NCI-H187 (cell line): ENCODE measurements around the gene PAX5.

Experiments
- DNase-seq, 2 experiments: peaks; one replicate each; lab custom pipeline; 2025; lab: John Stamatoyannopoulos, UW

PAX5 gene

GRCh38 chr9:36961051-36961450, 73.0 kb downstream of the PAX5 start:
- no peak for DNase-seq

GRCh38 chr9:36960575-36960955, 73.5 kb downstream of the PAX5 start:
- no peak for DNase-seq

DNA sequence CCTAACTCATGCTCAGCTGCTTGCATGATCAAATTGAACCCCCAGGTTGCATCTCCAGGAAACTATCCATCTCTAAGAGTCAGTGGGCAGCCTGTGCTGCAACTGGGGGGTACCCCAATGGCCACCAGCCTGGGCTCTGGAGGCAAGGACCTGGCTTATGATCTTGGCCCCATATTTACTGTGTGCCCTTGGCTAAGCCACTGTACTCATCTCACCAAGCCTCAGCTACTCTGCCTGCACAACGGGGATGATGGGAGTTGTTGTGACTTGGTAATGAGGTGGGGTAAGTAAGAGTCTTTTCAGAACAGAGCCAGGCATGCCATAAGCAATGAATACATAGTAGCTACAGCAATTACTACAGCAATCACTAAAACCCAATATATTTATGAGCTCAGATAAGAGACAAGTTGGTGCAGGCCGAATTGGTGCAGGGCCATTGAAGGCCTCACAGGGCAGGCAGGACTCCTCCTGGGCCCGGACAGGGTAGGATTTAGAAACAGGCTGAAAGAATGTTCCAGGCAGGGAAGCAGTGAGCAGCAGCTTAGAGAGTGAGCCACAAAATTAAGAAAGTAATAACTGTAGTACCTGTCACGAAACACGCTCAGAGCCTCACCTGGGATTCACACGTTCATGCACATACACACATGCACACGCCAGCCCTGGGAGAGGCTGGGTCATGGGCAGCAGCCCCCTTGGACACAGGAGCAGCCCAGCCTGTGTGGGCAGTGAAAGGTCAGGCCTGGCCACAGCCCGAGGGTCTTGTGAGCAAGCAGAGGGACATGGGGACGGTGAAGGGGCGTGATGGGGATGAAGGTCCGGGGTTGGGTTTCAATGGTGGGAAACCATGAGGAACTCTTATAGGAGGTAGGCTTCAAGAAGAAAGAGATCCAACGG, 74.1 kb downstream of the PAX5 start:
- DNase-seq: no peak

- no peak for DNase-seq
These were observed 77.2 kb downstream of the PAX5 start for GRCh38 chr9:36956908-36957307.

- no peak for DNase-seq
These were observed 83.7 kb downstream of the PAX5 start for GRCh38 chr9:36950389-36950788.

GRCh38 chr9:36949466-36949865, 84.6 kb downstream of the PAX5 start:
- DNase-seq: no peak

DNA sequence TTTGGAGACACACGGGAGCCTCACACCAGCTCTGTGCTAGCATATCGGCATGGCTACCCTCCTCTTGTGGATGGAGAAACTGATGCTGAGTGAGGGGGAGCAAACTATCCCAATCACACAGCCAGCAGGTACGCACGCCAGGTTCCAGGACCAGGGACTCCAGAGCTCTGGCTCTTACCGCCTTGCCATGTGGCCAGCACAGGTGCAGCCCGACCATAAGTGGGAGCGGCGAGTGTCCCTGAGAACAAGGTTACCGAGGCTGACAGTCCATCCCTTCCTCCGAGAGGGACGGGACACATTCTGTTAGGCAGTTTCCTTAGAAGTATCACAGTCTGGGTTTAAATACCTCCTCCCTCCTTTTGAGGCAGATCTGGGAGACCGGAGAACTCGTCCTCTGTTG, 86.0 kb downstream of the PAX5 start:
- DNase-seq: no peak

DNA sequence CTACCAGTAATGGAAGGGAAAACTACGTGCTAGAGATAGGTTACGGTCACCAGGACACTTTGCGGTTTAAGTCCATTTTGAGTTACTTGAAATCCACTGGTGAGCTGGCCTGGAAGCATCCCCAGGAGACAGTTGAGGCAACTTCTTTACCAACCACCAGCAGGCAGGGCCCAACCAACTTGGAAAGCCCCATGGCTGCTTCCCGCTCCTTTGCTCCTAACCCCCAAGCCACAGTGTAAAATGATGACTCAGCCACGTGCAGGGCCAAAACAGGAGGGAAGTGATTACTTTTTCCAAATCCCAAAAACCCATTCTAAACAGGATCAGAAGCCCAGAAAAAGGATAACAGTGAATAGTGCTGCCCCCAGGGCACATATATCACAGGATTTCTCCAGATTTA, 87.4 kb downstream of the PAX5 start:
- DNase-seq: no peak

GRCh38 chr9:36945999-36946398, 88.1 kb downstream of the PAX5 start:
- DNase-seq: no peak

GRCh38 chr9:36942891-36943290, 91.2 kb downstream of the PAX5 start:
- DNase-seq: no peak

DNA sequence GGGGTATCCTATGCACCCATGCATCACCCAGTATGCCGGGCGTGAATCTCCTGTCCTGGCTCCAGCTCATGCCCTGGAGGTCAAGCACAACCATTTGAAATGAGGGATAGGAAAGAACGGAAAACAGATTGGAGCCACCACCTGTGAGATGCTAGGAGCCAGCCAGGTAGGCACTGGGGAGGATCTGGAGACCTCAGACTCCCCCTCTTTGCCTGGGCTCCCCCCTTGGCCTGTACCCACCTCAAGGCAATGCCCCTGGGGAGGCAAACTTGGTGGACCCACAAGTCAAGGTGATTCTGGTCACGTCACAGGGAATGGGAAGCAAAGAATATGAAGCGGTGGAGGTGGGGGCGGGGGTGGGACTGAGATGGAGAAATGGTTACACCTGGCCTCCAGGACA, 92.6 kb downstream of the PAX5 start:
- no peak for DNase-seq

DNA sequence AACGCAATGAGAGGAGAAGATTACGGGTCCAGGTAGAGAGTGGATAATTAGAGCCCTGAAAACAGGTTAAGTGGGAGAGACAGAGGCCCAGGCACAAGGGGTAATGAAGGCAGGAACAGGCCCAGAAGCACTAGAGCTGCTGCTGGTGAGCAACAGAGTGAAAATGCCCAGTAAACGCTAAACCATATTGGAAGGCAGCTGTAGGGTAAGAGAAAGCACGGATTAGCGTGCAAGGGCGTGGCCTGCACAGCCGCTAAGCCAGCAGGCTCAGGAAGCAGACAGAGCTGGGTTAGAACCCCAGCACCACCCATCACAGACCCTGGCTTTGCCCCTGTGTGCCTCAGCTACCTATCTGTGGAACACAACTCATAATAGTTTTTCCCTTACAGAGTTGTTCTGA, 93.2 kb downstream of the PAX5 start:
- DNase-seq: no peak

- DNase-seq: no peak
These were observed 93.6 kb downstream of the PAX5 start for GRCh38 chr9:36940500-36940853.

DNA sequence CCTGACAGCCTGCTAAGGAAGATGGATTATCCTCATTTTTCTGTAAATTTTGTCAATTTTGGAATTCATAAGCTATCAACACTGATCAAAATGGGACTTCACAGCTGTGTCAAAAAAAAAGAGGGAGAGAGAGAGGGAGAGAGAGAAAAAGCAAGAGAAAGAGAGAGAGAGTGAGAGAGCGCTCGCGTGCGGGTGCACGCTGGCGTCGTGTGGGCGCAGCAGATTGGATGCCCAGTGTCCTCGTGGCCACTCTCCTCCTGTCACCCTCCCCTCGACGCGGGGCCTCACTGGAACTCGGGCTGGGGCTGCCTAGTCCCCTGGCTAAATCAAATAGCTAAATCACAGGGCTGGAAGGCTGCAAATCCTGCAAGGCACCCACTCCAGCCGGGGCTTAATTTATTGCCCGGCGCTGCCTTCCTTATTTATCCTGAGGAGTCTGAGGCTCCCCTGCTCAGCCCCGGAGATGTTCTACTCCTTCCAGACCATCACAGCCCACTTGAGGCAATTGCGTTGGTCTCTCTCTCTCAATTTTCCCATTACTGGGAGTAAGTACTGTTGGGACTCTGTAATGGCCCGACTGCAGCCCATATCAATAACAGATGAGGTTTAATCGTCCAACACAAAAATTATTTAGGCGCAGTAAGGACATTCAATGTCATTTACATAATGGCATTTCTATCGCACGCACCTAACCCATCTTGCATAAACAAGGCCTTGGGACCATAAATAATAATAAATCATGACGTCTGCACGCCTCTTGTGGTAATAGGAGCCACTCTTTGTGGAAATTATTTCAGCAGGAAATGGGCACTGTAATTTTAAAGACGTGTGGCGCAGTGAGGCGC, 94.2 kb downstream of the PAX5 start:
- no peak for DNase-seq

GRCh38 chr9:36939214-36939613, 94.9 kb downstream of the PAX5 start:
- no peak for DNase-seq

- DNase-seq: no peak
These were observed 95.5 kb downstream of the PAX5 start for GRCh38 chr9:36938617-36939016.

GRCh38 chr9:36937951-36938350, 96.1 kb downstream of the PAX5 start:
- no peak for DNase-seq

DNA sequence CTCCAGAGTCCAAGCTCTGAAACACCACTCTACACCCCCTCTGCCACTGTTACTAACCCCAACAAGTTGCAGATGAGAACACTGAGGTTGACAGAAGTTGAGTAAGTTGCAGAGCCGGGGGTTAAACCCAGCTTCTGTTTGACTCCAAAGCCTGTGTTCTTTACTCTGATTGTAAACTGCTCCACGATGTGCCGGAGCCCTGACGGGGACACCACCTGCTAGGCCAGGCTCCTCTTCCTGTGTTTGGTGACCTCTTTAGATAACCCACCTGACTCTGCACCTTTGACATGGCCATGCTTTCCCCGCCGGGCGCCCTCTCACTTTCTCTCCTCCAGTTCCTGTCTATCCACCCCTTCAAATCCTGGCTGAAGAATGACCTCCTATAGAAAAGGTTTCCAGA, 96.7 kb downstream of the PAX5 start:
- no peak for DNase-seq

GRCh38 chr9:36936498-36936831, 97.6 kb downstream of the PAX5 start:
- DNase-seq: no peak

DNA sequence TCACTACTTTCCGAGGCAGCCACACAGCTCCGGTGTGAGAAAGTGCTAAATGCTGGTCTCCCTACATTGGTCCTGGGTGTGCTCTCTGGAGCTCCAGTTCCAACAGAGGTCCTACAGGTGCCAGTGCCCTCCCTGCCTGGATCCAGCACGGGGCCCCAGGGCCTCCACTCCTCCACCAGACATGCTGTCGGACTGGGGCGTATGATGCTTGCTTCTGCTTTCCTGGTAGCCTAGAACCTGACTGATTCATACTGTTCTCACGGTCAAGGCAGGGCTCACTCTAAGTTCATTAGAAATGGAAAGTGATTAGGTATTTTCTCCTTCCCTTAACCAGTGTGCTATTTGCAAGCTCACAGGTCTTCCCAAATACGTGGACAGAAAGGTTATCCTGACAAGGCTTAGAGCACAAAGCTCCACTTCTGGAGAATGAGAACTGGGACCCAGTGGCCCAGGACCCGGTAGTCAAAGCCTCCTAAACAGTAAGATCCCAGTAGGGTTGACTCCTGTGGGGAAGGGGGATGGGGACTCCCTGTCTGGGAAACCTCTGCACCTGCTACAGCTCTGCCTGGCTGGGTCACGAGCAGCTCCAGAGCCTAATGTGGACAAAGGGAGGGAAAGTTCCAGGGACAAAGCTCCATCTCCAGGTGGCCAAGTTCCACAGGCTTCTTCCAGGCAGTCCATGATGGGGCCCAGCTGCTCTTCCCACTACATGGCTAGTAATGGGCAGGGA, 98.1 kb downstream of the PAX5 start:
- DNase-seq: no peak

- no peak for DNase-seq
These were observed 98.7 kb downstream of the PAX5 start for GRCh38 chr9:36935332-36935731.

DNA sequence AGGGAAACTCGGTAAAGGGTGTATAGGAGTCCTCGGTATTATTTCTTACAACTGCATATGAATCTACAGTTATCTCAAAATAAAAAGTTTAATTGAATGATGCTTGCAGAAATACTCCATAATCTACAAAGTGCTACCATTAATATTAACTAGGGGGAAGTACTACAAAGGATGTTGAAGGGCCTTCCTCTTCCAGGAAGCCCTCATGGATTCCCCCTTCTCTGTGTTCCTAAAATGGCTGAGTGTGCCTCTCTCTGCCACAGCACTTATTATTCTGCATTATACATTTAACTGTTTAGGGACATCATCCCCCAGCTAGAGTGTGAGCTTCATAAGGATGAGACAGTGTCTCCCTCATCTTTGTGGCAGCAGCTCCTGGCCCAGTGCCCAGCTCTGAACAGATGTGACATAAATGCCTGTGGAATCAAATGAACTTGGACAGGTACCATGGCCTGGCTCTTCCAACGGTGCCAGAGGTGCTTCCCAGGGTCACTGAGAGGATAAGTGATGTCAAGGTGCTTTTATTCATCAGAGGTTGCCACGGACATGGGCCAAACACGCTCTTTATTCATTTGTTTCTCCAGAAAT, 99.5 kb downstream of the PAX5 start:
- DNase-seq: no peak
